ENCODE measurements around the gene SCD.

DNA sequence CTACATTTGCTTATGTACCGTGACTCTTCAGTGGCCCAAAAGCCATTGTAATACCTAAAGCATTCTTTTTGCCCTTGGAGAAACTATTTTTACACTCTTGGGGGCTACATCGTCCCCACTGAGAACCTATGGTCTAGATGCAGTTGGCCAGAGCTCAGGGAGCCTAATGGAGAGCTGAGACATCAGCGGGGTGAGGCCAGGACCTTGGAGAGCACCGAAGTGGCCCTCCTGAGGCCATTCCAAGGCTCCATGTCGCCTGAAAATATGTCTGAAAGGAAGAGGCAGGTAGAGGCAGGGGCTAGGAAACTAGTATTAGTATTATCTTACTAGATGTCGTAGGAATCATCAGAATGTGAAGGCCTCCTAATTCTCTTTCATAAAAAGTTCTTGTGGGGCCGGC, 21.9 kb upstream of the SCD start:
- TF ChIP-seq, protein P1, sequence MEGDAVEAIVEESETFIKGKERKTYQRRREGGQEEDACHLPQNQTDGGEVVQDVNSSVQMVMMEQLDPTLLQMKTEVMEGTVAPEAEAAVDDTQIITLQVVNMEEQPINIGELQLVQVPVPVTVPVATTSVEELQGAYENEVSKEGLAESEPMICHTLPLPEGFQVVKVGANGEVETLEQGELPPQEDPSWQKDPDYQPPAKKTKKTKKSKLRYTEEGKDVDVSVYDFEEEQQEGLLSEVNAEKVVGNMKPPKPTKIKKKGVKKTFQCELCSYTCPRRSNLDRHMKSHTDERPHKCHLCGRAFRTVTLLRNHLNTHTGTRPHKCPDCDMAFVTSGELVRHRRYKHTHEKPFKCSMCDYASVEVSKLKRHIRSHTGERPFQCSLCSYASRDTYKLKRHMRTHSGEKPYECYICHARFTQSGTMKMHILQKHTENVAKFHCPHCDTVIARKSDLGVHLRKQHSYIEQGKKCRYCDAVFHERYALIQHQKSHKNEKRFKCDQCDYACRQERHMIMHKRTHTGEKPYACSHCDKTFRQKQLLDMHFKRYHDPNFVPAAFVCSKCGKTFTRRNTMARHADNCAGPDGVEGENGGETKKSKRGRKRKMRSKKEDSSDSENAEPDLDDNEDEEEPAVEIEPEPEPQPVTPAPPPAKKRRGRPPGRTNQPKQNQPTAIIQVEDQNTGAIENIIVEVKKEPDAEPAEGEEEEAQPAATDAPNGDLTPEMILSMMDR (IDR thresholded peaks at IDR 0.05; ENCODE audit: poor library complexity): no peak
- TF ChIP-seq EZH2 (IDR thresholded peaks at IDR 0.05; ENCODE audit: borderline replicate concordance): no peak

All from hepatocyte (in vitro differentiated cells).